Suprapubic skin (tissue), 3 donors: ENCODE measurements around the gene LCN12.

Experiments used
- CTCF ChIP-seq, 2 donors: fragments of 200-600 bp in 1 of 2; fragments of 450-650 bp in 1 of 2; sonication (generic) in 1 of 2; IDR thresholded peaks; one replicate each; pipeline ENCODE4 v1.5.1; 2016 to 2019; ENCODE audit warnings: antibody characterized with exemption in 2 of 2, mild to moderate bottlenecking in 1 of 2, moderate library complexity in 1 of 2
- EP300 ChIP-seq: sonication (generic); formaldehyde crosslinking; IDR thresholded peaks from one replicate; pipeline ENCODE4 v1.6.1; 2017; ENCODE audit warnings: antibody characterized with exemption
- POLR2A ChIP-seq, 2 donors: fragments of 450-650 bp; IDR thresholded peaks; one replicate each; pipeline ENCODE4 v1.6.1; 2017; ENCODE audit warnings: antibody characterized with exemption in 2 of 2, mild to moderate bottlenecking in 2 of 2, moderate library complexity in 2 of 2

- no peak for TF ChIP-seq CTCF (IDR thresholded peaks at IDR 0.05)
- no peak for TF ChIP-seq POLR2A (IDR thresholded peaks at IDR 0.05)
- no peak for TF ChIP-seq EP300
Measured at GRCh38 chr9:136971746-136972145, 19.7 kb downstream of the LCN12 start.
